HEK293 (cell line): ENCODE data around the gene GDPD3.
A peak's percentile ranks its signal among the peaks of the same experiment; 100 is the strongest.

Experiments used
- CTCF ChIA-PET: fragments of 350-600 bp; formaldehyde crosslinking; extraction: SDS; loops from one replicate; lab custom pipeline; 2021; ENCODE audit warnings: antibody characterized with exemption; lab: Yijun Ruan, JAX
- POLR2A ChIA-PET: fragments of 300-600 bp; formaldehyde crosslinking; extraction: SDS; loops from one replicate; lab custom pipeline; 2020; ENCODE audit warnings: antibody characterized with exemption, inconsistent platforms; lab: Yijun Ruan, JAX
- H3K27ac ChIP-seq: fragments of 200-500 bp; sonication (Bioruptor generic); 2 replicates; pipeline ENCODE4 v1.5.1; 2014; ENCODE audit warnings: low read depth, low read length, control low read depth, inconsistent platforms; ENCODE audit errors: extremely low read depth
- H3K36me3 ChIP-seq, 2 experiments: fragments of 200-500 bp in 1 of 2; sonication (Bioruptor generic) in 1 of 2; 1 replicate in 1 of 2; 2 replicates in 1 of 2; pipeline ENCODE4 v1.5.1; 2014 to 2017; ENCODE audit warnings: inconsistent platforms in 2 of 2, low read length in 2 of 2; ENCODE audit not compliant: control insufficient read depth in 2 of 2, insufficient read depth in 1 of 2
- H3K4me1 ChIP-seq: fragments of 200-500 bp; sonication (Bioruptor generic); 2 replicates; pipeline ENCODE4 v1.5.1; 2014; ENCODE audit warnings: mild to moderate bottlenecking, low read length, inconsistent platforms; ENCODE audit not compliant: control insufficient read depth, insufficient read depth
- H3K4me3 ChIP-seq: 2 replicates; pipeline ENCODE4 v1.5.1; 2011; ENCODE audit warnings: low read depth, mild to moderate bottlenecking, control low read depth, low read length, moderate library complexity
- H3K9me3 ChIP-seq: fragments of 200-500 bp; sonication (Bioruptor generic); 2 replicates; pipeline ENCODE4 v1.5.1; 2014; ENCODE audit warnings: low read depth, low read length, inconsistent platforms; ENCODE audit not compliant: control insufficient read depth, insufficient read depth
- FEZF1 ChIP-seq: fragments of 450-650 bp; formaldehyde crosslinking; IDR thresholded peaks from 2 replicates; pipeline ENCODE4 v1.5.1; 2016; ENCODE audit warnings: missing biosample characterization, missing genetic modification characterization
- KLF10 ChIP-seq: fragments of 450-650 bp; IDR thresholded peaks from 2 replicates; pipeline ENCODE4 v1.5.1; 2018; ENCODE audit warnings: missing biosample characterization, mild to moderate bottlenecking, missing genetic modification characterization
- PRDM1 ChIP-seq: fragments of 450-650 bp; formaldehyde crosslinking; IDR thresholded peaks from 2 replicates; pipeline ENCODE4; 2016; ENCODE audit warnings: missing biosample characterization, missing genetic modification characterization
- ZBTB1 ChIP-seq: fragments of 450-650 bp; formaldehyde crosslinking; IDR thresholded peaks from 2 replicates; pipeline ENCODE4 v1.5.1; 2016; ENCODE audit warnings: missing biosample characterization, missing genetic modification characterization
- ZNF133 ChIP-seq: fragments of 450-650 bp; formaldehyde crosslinking; IDR thresholded peaks from 2 replicates; pipeline ENCODE4 v1.5.1; 2016; ENCODE audit warnings: missing biosample characterization, missing genetic modification characterization
- ZNF146 ChIP-seq: fragments of 450-650 bp; formaldehyde crosslinking; IDR thresholded peaks from 2 replicates; pipeline ENCODE4 v1.5.1; 2016; ENCODE audit warnings: missing biosample characterization, missing genetic modification characterization
- ZNF311 ChIP-seq: fragments of 450-650 bp; formaldehyde crosslinking; IDR thresholded peaks from 2 replicates; pipeline ENCODE4 v1.5.1; 2017; ENCODE audit warnings: missing biosample characterization, missing genetic modification characterization, borderline replicate concordance
- ZNF530 ChIP-seq: fragments of 450-650 bp; formaldehyde crosslinking; IDR thresholded peaks from 2 replicates; pipeline ENCODE4 v1.5.1; 2016; ENCODE audit warnings: low read depth, missing biosample characterization, missing genetic modification characterization
- ZNF555 ChIP-seq: fragments of 450-650 bp; formaldehyde crosslinking; conservative IDR thresholded peaks from 2 replicates; pipeline ENCODE4 v1.5.1; 2017; ENCODE audit warnings: missing biosample characterization, mild to moderate bottlenecking, missing genetic modification characterization, inconsistent platforms
- ZNF600 ChIP-seq: fragments of 450-650 bp; formaldehyde crosslinking; IDR thresholded peaks from 2 replicates; pipeline ENCODE4 v1.5.1; 2016; ENCODE audit warnings: missing biosample characterization, missing genetic modification characterization
- ZNF629 ChIP-seq: fragments of 450-650 bp; formaldehyde crosslinking; IDR thresholded peaks from 2 replicates; pipeline ENCODE4 v1.5.1; 2017; ENCODE audit warnings: missing biosample characterization, missing genetic modification characterization
- TF ChIP-seq, protein P1 (sequence below): fragments of 450-650 bp; formaldehyde crosslinking; IDR thresholded peaks from 2 replicates; pipeline ENCODE4 v1.5.1; 2016; ENCODE audit warnings: missing biosample characterization, missing genetic modification characterization, borderline replicate concordance
- TF ChIP-seq, protein P2 (sequence below): fragments of 450-650 bp; formaldehyde crosslinking; IDR thresholded peaks from 2 replicates; pipeline ENCODE4; 2016; ENCODE audit warnings: missing biosample characterization, missing genetic modification characterization
- TF ChIP-seq, protein P3 (sequence below): fragments of 450-650 bp; formaldehyde crosslinking; IDR thresholded peaks from 2 replicates; pipeline ENCODE4 v1.5.1; 2016; ENCODE audit warnings: missing biosample characterization, missing genetic modification characterization
- TF ChIP-seq, protein P4 (sequence below): fragments of 450-650 bp; formaldehyde crosslinking; IDR thresholded peaks from 2 replicates; pipeline ENCODE4 v1.5.1; 2016; ENCODE audit warnings: missing biosample characterization, missing genetic modification characterization
- TF ChIP-seq, protein P5 (sequence below): fragments of 450-650 bp; formaldehyde crosslinking; IDR thresholded peaks from 2 replicates; pipeline ENCODE4 v1.5.1; 2016; ENCODE audit warnings: missing biosample characterization, missing genetic modification characterization

The GDPD3 gene

DNA sequence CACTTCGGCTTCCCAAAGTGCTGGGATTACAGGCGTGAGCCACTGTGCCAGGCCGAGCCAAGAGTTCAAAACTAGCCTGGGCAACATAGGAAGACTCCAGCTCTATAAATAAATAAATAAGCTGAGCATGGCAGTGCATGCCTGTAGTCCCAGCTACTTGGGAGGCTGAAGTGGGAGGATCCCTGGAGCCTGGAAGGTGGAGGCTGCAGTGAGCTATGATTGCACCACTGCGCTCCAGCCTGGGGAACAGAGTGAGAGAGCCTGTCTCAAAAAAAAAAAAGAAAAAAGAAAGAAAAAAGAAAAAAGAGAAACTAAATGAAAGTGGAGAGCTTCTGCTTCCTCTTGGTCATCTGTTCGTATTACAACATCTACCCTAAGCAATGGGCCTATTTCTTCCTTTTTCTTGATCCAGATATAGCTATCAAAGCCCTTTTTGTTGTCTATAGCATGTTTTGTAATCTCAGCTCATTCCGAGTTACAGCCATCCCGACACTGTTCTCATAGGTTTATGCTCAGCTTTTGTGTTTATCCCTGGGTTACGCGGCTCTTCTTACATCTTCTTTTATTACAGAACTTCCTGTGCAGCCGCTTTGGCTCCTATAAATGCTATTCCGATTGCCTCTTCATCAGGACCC is 23.8 kb upstream of the GDPD3 start:
- TF ChIP-seq PRDM1 (tag by site-specific recombination): 0 out of 2 replicates have a peak, but pooled peaks have one; percentile 22
- TF ChIP-seq, protein P1, sequence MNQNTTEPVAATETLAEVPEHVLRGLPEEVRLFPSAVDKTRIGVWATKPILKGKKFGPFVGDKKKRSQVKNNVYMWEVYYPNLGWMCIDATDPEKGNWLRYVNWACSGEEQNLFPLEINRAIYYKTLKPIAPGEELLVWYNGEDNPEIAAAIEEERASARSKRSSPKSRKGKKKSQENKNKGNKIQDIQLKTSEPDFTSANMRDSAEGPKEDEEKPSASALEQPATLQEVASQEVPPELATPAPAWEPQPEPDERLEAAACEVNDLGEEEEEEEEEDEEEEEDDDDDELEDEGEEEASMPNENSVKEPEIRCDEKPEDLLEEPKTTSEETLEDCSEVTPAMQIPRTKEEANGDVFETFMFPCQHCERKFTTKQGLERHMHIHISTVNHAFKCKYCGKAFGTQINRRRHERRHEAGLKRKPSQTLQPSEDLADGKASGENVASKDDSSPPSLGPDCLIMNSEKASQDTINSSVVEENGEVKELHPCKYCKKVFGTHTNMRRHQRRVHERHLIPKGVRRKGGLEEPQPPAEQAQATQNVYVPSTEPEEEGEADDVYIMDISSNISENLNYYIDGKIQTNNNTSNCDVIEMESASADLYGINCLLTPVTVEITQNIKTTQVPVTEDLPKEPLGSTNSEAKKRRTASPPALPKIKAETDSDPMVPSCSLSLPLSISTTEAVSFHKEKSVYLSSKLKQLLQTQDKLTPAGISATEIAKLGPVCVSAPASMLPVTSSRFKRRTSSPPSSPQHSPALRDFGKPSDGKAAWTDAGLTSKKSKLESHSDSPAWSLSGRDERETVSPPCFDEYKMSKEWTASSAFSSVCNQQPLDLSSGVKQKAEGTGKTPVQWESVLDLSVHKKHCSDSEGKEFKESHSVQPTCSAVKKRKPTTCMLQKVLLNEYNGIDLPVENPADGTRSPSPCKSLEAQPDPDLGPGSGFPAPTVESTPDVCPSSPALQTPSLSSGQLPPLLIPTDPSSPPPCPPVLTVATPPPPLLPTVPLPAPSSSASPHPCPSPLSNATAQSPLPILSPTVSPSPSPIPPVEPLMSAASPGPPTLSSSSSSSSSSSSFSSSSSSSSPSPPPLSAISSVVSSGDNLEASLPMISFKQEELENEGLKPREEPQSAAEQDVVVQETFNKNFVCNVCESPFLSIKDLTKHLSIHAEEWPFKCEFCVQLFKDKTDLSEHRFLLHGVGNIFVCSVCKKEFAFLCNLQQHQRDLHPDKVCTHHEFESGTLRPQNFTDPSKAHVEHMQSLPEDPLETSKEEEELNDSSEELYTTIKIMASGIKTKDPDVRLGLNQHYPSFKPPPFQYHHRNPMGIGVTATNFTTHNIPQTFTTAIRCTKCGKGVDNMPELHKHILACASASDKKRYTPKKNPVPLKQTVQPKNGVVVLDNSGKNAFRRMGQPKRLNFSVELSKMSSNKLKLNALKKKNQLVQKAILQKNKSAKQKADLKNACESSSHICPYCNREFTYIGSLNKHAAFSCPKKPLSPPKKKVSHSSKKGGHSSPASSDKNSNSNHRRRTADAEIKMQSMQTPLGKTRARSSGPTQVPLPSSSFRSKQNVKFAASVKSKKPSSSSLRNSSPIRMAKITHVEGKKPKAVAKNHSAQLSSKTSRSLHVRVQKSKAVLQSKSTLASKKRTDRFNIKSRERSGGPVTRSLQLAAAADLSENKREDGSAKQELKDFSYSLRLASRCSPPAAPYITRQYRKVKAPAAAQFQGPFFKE (tag by site-specific recombination): no peak
- no peaks in the 10 kb centered on the region for H3K9me3 ChIP-seq
- no peak overlapping the region for H3K4me3 ChIP-seq
- POLR2A ChIA-PET: interaction anchor here (0.9 kb wide), 1 partner anchor 281 kb away, joined by 3 read pairs; no protein-coding TSS in a partner anchor
- H3K27ac ChIP-seq: no peak overlapping the region
- CTCF ChIA-PET: interaction anchor here (0.6 to 1.0 kb wide), 4 partner anchors 16 to 445 kb away, joined by 3 to 5 read pairs (median 3); no protein-coding TSS in a partner anchor
- H3K4me1 ChIP-seq: no peaks in the 10 kb centered on the region
- H3K36me3 ChIP-seq: no peaks in the 10 kb centered on the region

DNA sequence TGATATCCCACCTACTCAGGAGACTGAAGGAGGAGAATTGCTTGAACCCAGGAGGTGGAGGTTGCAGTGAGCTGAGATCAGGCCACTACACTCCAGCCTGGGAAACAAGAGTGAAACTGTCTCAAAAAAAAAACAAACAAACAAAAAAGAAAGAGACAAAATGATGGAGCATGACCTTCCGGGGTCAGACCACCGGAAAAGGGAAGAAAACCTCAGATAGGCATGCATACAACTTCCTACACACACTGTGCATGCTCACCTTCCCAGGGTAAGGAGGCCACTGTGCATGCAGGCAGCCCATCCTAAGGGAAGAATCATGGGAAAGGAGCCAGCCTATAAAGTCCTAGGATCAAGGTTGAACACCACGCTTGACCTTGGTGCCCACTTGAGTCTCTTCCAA is 19.3 kb upstream of the GDPD3 start:
- TF ChIP-seq, protein P2, sequence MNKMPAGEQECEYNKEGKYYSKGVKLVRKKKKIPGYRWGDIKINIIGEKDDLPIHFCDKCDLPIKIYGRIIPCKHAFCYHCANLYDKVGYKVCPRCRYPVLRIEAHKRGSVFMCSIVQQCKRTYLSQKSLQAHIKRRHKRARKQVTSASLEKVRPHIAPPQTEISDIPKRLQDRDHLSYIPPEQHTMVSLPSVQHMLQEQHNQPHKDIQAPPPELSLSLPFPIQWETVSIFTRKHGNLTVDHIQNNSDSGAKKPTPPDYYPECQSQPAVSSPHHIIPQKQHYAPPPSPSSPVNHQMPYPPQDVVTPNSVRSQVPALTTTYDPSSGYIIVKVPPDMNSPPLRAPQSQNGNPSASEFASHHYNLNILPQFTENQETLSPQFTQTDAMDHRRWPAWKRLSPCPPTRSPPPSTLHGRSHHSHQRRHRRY (tag by site-specific recombination): no peak
- TF ChIP-seq ZNF600 (tag by site-specific recombination): no peak
- TF ChIP-seq, protein P3, sequence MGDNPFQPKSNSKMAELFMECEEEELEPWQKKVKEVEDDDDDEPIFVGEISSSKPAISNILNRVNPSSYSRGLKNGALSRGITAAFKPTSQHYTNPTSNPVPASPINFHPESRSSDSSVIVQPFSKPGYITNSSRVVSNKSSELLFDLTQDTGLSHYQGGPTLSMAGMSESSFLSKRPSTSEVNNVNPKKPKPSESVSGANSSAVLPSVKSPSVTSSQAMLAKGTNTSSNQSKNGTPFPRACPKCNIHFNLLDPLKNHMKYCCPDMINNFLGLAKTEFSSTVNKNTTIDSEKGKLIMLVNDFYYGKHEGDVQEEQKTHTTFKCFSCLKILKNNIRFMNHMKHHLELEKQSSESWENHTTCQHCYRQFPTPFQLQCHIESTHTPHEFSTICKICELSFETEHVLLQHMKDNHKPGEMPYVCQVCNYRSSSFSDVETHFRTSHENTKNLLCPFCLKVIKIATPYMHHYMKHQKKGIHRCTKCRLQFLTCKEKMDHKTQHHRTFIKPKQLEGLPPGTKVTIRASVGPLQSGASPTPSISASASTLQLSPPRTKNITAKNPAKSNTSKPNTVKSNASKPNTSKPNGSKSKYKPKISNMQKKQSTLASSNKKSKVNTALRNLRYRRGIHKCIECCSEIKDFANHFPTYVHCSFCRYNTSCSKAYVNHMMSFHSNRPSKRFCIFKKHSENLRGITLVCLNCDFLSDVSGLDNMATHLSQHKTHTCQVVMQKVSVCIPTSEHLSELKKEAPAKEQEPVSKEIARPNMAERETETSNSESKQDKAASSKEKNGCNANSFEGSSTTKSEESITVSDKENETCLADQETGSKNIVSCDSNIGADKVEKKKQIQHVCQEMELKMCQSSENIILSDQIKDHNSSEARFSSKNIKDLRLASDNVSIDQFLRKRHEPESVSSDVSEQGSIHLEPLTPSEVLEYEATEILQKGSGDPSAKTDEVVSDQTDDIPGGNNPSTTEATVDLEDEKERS (tag by site-specific recombination): no peak
- H3K36me3 ChIP-seq: no peaks in the 10 kb centered on the region
- no peak overlapping the region for H3K27ac ChIP-seq
- ChIA-PET CTCF (interaction anchor here (1.6 kb wide), 1 partner anchor 101 kb away, joined by 3 read pairs; the partner anchor contains the start of gene TLCD3B), POLR2A (no interaction called here)
- H3K4me3 ChIP-seq: no peak overlapping the region
- H3K9me3 ChIP-seq: no peaks in the 10 kb centered on the region
- no peaks in the 10 kb centered on the region for H3K4me1 ChIP-seq

DNA sequence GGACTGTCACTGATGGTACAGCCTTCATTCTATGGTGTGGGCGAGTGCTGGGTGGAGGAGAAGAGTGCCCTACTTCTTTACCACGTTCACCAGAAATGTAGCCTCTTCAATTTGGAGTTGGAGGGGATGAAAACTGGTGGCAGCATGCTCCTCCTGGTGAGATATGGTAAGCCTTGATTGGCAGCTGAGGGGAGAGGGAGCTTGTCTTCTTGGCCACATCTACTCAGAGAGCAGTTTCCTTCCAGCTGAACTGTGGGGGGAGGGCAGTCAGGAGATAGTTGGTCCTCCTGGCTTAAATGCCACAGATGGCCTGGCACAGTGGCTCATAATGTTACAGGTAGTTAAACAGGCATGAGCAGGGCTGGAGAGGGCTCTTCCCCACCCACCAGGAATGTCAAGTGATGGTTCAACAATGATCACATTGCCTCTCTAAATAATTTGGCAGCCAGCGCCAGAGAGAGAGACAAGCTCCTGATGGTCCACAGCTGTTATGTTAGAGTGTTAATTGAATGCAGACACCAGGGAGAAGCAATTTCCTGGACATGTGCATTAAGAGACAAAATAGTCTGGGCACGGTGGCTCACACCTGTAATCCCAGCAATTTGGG is 18.6 kb upstream of the GDPD3 start:
- Histone ChIP-seq H3K4me3 (no peak overlapping the region), H3K9me3 (no peaks in the 10 kb centered on the region), H3K4me1 (no peaks in the 10 kb centered on the region), H3K36me3 (no peaks in the 10 kb centered on the region), H3K27ac (no peak overlapping the region)
- CTCF ChIA-PET: interaction anchor here (1.6 kb wide), 1 partner anchor 101 kb away, joined by 3 read pairs; the partner anchor contains the start of gene TLCD3B
- POLR2A ChIA-PET: no interaction called here
- no peak for TF ChIP-seq ZNF311 (tag by site-specific recombination)
- TF ChIP-seq ZNF530 (tag by site-specific recombination): no peak
- no peak for TF ChIP-seq ZNF133
- TF ChIP-seq ZNF555 (tag by site-specific recombination): no peak
- TF ChIP-seq ZBTB1: no peak
- TF ChIP-seq KLF10 (tag by site-specific recombination): no peak
- TF ChIP-seq ZNF629 (tag by site-specific recombination): no peak
- TF ChIP-seq, protein P4, sequence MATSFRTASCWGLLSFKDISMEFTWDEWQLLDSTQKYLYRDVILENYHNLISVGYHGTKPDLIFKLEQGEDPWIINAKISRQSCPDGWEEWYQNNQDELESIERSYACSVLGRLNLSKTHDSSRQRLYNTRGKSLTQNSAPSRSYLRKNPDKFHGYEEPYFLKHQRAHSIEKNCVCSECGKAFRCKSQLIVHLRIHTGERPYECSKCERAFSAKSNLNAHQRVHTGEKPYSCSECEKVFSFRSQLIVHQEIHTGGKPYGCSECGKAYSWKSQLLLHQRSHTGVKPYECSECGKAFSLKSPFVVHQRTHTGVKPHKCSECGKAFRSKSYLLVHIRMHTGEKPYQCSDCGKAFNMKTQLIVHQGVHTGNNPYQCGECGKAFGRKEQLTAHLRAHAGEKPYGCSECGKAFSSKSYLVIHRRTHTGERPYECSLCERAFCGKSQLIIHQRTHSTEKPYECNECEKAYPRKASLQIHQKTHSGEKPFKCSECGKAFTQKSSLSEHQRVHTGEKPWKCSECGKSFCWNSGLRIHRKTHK (tag by site-specific recombination): no peak
- TF ChIP-seq, protein P5, sequence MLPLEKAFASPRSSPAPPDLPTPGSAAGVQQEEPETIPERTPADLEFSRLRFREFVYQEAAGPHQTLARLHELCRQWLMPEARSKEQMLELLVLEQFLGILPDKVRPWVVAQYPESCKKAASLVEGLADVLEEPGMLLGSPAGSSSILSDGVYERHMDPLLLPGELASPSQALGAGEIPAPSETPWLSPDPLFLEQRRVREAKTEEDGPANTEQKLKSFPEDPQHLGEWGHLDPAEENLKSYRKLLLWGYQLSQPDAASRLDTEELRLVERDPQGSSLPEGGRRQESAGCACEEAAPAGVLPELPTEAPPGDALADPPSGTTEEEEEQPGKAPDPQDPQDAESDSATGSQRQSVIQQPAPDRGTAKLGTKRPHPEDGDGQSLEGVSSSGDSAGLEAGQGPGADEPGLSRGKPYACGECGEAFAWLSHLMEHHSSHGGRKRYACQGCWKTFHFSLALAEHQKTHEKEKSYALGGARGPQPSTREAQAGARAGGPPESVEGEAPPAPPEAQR (tag by site-specific recombination): no peak
- TF ChIP-seq FEZF1 (tag by site-specific recombination): no peak
- TF ChIP-seq ZNF146 (tag by site-specific recombination): no peak
